ENCODE results near the gene SPTSSB.

DNA sequence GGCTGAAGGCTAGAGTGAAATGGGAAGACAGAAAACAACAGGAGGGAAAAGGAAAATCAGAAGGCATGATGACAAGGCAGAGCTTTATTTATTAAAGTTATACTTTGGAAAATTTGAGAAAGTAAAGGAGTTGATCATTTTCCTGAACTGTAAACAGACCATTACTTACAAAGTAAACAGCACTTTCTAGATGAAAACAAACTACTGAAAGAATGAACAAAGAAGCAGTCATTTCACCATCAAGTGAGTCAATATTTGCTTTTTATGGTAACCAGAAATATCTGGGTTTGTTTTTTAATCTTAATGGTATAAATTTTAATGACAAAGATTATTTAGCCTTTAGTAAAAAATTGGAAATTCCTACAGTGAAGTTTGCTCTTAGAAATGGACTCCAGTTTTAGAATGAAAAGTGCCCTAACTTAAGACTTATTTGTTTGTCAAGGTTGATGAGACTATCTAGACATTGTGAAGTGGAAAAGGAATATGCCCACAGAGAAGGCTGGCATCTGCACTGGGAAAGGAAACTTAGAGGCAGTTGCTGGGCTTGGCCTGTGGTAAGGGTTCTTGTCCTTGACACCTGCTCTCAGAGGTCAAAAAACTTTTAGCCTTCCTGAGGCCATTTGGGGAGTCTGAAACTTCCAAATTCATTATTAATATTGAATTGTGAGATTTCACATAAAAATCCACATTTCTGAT is 47.2 kb downstream of the SPTSSB start:
- TF ChIP-seq, protein P1, sequence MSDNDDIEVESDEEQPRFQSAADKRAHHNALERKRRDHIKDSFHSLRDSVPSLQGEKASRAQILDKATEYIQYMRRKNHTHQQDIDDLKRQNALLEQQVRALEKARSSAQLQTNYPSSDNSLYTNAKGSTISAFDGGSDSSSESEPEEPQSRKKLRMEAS (IDR thresholded peaks at IDR 0.05), result no peak
- TF ChIP-seq JUND (IDR thresholded peaks at IDR 0.05) (no peak), GABPA (IDR thresholded peaks at IDR 0.05 in 1 of 2, conservative IDR thresholded peaks at IDR 0.05 in 1 of 2) (no peak), RAD21 (IDR thresholded peaks at IDR 0.05) (no peak), YY1 (IDR thresholded peaks at IDR 0.05) (no peak), HNF4A (conservative IDR thresholded peaks at IDR 0.05) (no peak), TAF1 (conservative IDR thresholded peaks at IDR 0.05) (no peak)
- TF ChIP-seq, protein P2, sequence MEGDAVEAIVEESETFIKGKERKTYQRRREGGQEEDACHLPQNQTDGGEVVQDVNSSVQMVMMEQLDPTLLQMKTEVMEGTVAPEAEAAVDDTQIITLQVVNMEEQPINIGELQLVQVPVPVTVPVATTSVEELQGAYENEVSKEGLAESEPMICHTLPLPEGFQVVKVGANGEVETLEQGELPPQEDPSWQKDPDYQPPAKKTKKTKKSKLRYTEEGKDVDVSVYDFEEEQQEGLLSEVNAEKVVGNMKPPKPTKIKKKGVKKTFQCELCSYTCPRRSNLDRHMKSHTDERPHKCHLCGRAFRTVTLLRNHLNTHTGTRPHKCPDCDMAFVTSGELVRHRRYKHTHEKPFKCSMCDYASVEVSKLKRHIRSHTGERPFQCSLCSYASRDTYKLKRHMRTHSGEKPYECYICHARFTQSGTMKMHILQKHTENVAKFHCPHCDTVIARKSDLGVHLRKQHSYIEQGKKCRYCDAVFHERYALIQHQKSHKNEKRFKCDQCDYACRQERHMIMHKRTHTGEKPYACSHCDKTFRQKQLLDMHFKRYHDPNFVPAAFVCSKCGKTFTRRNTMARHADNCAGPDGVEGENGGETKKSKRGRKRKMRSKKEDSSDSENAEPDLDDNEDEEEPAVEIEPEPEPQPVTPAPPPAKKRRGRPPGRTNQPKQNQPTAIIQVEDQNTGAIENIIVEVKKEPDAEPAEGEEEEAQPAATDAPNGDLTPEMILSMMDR (IDR thresholded peaks at IDR 0.05; ENCODE audit: low read depth, low read length, missing input control), result no peak

Measured in liver (tissue), 3 donors.